Measurements from ENCODE around the gene PRPF4. TPM values are rescaled to one million over a fixed set of nuclear protein-coding genes. Genes with fewer than 3 reads are reported as not detected.
A peak's percentile ranks its signal among the peaks of the same experiment; 100 is the strongest.

Gene PRPF4
- total and polyA plus RNA-seq, 9 of the 15 experiments (the other 6 are each of a cell fraction or from before 2014, with no cell fraction given): 25.8 to 66.0 (median 39.8) TPM

GRCh38 chr9:113275157-113276131 lies at the start of gene PRPF4, which contains the start of gene CDC26 (continued):
- no peak for TF ChIP-seq ZFP91 (CRISPR knock-in tag; IDR thresholded peaks at IDR 0.05)
- no peak for TF ChIP-seq XRCC3 (IDR thresholded peaks at IDR 0.05)
- TF ChIP-seq PBX2 (CRISPR knock-in tag; IDR thresholded peaks at IDR 0.05; ENCODE audit: low read depth): no peak
- no peak for TF ChIP-seq PBX2 (tag; conservative IDR thresholded peaks at IDR 0.05; ENCODE audit: low read depth)
- TF ChIP-seq NFE2 (IDR thresholded peaks at IDR 0.05; ENCODE audit: low read depth): no peak
- no peak for TF ChIP-seq PHB (CRISPR knock-in tag; IDR thresholded peaks at IDR 0.05)
- no peak for TF ChIP-seq ZBTB8A (IDR thresholded peaks at IDR 0.05; ENCODE audit: partially characterized antibody)
- TF ChIP-seq ZNF124 (CRISPR knock-in tag; IDR thresholded peaks at IDR 0.05): no peak
- TF ChIP-seq HBP1 (CRISPR knock-in tag; IDR thresholded peaks at IDR 0.05): no peak
- no peak for TF ChIP-seq PHB2 (IDR thresholded peaks at IDR 0.05; ENCODE audit: low read depth)
- TF ChIP-seq FIP1L1 (IDR thresholded peaks at IDR 0.05; ENCODE audit: low read depth, low read length, poor library complexity, severe bottlenecking): no peak
- TF ChIP-seq MEIS2 (IDR thresholded peaks at IDR 0.05; ENCODE audit: partially characterized antibody): peak; percentile 16
- TF ChIP-seq, protein P1, sequence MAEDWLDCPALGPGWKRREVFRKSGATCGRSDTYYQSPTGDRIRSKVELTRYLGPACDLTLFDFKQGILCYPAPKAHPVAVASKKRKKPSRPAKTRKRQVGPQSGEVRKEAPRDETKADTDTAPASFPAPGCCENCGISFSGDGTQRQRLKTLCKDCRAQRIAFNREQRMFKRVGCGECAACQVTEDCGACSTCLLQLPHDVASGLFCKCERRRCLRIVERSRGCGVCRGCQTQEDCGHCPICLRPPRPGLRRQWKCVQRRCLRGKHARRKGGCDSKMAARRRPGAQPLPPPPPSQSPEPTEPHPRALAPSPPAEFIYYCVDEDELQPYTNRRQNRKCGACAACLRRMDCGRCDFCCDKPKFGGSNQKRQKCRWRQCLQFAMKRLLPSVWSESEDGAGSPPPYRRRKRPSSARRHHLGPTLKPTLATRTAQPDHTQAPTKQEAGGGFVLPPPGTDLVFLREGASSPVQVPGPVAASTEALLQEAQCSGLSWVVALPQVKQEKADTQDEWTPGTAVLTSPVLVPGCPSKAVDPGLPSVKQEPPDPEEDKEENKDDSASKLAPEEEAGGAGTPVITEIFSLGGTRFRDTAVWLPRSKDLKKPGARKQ (CRISPR knock-in tag; IDR thresholded peaks at IDR 0.05): no peak
- no peak for TF ChIP-seq TFAM (CRISPR knock-in tag; conservative IDR thresholded peaks at IDR 0.05)
- TF ChIP-seq ZNF511 (CRISPR knock-in tag; IDR thresholded peaks at IDR 0.05): no peak
- no peak for TF ChIP-seq TCFL5 (CRISPR knock-in tag; conservative IDR thresholded peaks at IDR 0.05)
- TF ChIP-seq ZNF280B (CRISPR knock-in tag; IDR thresholded peaks at IDR 0.05): no peak

Measured in K562 (cell line).